SU-DHL-6 (cell line): ENCODE measurements around the gene RAD9A.

Experiments used
- EZH2phosphoT487 ChIP-seq: fragments of 200-600 bp; sonication (generic), shearing (Covaris generic); conservative IDR thresholded peaks from 2 replicates; pipeline ENCODE4 v1.6.1; 2018; ENCODE audit warnings: mild to moderate bottlenecking, antibody characterized with exemption, low read length, moderate library complexity, mixed read lengths
- TF ChIP-seq, protein P1 (sequence below): fragments of 200-600 bp; sonication (generic); IDR thresholded peaks from one replicate; pipeline ENCODE4 v1.5.1; 2017; ENCODE audit warnings: antibody characterized with exemption, mild to moderate bottlenecking, low read length, moderate library complexity; ENCODE audit not compliant: insufficient read depth, poor library complexity, severe bottlenecking

DNA sequence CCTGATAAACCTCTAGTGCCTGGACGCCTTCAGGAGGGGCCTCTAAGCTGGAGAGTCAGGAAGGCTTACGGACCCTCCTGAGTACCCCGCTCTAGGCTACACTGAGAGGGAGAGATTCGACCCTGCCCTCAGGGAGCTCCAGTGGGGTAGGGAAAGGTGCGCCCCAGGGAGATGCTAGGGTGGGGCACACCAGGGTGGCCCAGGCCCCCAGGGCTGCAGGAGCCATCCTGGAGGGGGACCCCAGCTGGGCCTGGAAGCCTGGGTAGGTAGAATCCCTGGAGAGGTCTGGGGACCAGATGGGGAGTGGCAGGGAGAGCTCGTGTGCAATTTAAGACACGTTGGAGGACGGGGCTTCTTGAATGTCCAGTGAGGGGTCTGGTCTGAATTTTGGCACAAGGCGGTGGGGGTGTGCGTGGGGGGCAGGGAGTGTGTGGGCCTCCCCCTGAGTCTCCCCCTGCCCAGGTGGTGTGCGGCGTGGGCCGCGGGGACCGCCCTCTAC, 28.4 kb downstream of the RAD9A start:
- TF ChIP-seq, protein P1, sequence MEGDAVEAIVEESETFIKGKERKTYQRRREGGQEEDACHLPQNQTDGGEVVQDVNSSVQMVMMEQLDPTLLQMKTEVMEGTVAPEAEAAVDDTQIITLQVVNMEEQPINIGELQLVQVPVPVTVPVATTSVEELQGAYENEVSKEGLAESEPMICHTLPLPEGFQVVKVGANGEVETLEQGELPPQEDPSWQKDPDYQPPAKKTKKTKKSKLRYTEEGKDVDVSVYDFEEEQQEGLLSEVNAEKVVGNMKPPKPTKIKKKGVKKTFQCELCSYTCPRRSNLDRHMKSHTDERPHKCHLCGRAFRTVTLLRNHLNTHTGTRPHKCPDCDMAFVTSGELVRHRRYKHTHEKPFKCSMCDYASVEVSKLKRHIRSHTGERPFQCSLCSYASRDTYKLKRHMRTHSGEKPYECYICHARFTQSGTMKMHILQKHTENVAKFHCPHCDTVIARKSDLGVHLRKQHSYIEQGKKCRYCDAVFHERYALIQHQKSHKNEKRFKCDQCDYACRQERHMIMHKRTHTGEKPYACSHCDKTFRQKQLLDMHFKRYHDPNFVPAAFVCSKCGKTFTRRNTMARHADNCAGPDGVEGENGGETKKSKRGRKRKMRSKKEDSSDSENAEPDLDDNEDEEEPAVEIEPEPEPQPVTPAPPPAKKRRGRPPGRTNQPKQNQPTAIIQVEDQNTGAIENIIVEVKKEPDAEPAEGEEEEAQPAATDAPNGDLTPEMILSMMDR: no peak
- no peak for TF ChIP-seq EZH2phosphoT487
